GM18526 (cell line): ENCODE data around the gene HES7.

Source experiments
- POLR2A ChIP-seq: IDR thresholded peaks from 3 replicates; pipeline ENCODE4 v1.6.1; 2011; ENCODE audit not compliant: insufficient read length; ENCODE audit errors: extremely low read depth

Gene HES7

DNA sequence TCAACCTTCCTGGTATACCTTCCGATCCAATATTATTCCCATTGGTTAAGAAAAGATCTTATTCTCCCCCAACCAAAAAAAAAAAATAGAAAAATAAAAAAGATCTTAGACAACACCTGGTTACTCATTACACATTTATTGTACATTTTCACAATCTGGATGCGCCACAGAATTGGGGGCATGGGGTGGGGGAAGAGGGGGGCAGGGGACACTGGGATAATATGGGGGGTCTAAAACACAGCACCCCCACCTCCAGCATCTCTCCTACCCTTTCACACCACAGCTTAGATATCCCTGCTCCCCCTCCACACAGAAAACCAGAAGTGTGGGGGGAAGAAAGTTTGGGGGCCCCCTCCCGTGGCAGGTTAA, 35.1 kb upstream of the HES7 start:
- no peak for TF ChIP-seq POLR2A

DNA sequence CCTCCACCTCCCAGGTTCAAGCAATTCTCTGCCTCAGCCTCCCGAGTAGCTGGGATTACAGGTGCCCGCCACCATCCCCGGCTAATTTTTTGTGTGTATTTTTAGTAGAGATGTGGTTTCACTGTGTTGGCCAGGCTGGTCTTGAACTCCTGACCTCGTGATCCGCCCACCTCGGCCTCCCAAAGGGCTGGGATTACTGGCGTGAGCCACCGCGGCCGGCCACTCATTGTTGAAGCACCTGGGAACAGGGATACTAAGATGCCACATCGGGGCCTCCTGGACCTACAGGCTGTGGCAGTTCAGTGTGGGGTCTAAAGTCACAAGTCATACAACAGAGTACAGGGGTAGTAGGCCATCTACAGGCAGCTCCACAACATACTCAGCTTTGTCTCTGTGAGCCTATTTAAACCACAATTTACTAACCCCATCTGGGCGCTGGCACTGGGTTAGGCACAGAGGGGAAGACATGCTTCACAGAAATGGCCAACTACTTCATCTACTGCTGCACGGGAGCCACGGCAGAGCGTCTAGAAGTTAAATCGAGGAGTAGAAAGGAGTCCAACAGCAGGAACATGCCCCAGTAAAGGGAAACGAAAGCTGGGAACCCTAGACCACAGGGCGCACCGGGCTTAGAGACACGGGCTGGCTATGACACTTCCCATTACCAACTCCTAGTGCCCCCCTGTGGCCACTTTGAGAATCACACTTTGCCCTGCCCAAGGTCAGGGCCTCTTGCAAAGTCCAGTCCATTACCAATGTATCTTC, 34.5 kb upstream of the HES7 start:
- TF ChIP-seq POLR2A = no peak

GRCh38 chr17:8156246-8156992, 32.5 kb upstream of the HES7 start:
- peak; percentile 65 for TF ChIP-seq POLR2A

DNA sequence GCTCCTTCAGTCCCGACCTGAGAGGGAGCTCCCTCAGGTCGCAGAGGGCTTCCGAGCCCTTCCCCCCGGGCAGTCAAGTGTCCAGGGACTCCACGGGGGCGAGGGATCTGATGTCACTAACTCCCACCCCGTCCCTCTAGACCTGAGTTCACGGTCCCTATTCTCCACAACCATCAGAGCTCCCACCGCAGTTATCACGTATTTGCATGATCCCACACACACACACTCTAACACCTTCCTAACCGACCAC, 32.0 kb upstream of the HES7 start:
- no peak for TF ChIP-seq POLR2A

GRCh38 chr17:8155231-8155995, 31.5 kb upstream of the HES7 start:
- no peak for TF ChIP-seq POLR2A

- TF ChIP-seq POLR2A = no peak
Observed at GRCh38 chr17:8154608-8155155, 30.8 kb upstream of the HES7 start.

- peak; percentile 35 for TF ChIP-seq POLR2A
Observed at GRCh38 chr17:8153957-8154607, 30.2 kb upstream of the HES7 start.

DNA sequence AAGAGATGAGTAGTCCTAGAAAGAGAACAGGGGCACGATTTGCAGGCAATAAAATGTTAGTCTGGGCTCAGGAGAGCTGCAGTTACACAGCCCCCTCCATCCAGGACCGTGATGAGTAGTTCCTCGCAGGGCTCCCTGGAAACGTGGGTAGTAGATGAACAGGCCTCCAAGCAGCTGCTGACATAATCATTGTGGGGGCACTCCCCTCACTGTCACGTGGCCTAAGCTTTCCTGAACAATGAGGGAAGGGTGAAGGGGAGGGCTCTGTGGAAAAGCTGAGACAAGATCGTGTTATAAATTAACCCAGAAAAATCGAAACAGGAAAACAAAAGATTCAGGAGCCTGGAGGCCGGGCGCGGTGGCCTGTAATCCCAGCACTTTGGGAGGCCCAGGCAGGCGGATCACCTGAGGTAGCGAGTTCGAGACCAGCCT, 29.6 kb upstream of the HES7 start:
- no peak for TF ChIP-seq POLR2A

GRCh38 chr17:8153031-8153451, 29.1 kb upstream of the HES7 start:
- TF ChIP-seq POLR2A = no peak

- peak; percentile 63 for TF ChIP-seq POLR2A
Observed at GRCh38 chr17:8152112-8152775, 28.3 kb upstream of the HES7 start, which contains the start of gene PER1. PER1 (minus strand) TSS chr17:8152404; CDS start chr17:8150706, 1,698 bp downstream.

DNA sequence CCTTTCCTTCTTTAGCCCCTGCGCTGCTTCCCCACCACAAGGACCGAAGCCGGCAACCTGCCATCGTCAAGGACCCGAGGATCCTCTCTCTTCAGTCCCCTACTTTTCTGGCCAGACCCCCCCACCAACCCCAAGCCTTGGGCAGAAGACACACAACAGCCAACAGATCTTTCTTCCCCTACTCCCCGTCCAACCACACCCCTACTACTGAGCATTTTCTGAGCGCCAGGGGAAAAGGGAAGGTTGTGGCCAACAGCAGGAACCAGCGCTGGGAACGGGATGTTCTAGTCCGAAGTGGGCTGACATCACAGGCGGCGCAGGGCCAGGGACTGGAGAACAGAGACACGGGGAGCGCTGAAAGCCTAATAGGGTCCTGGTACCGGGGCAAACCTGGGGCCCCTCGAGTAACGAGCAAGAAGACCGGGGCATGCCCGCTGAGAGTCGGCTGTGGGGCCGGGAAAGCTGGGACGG, 27.8 kb upstream of the HES7 start:
- TF ChIP-seq POLR2A = no peak

DNA sequence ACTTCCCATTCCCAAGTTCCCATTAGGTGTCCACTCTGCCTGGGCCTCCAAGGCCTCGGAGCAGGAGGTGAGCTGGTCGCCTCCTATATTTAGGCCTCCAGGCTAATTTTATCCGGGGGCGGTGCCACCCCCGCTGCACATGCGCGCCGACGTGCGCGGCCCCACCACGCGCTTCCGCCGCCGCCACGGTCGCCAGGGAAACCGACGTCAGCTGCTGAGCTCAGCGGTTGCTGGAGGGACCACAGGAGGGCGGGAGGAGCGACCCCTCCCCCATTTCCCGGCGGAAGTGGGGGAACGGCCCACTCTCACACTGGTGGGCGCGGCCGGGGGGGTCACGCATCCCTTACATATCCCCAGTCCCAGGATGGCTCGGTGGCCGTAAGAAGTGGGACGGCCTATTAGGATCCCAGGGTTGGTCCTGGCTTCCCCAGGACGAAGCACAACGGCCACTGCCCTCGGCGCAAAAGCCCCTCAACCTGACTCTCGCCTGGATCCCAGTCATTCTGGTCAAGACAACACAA, 27.3 kb upstream of the HES7 start:
- peak; percentile 18 for TF ChIP-seq POLR2A

- TF ChIP-seq POLR2A = no peak
Observed at GRCh38 chr17:8150194-8151119, 26.6 kb upstream of the HES7 start.
